ENCODE data around the gene WNT3A. TPM values are rescaled to one million over a fixed set of nuclear protein-coding genes. Genes with fewer than 3 reads are reported as not detected.
"Not testable (repeated sequence)": the region's sequence is repeated elsewhere in the genome, so short reads cannot be mapped to it uniquely, and the experiment has no call there.

Gene WNT3A
- total RNA-seq, 1 donor: not detected

GRCh38 chr1:227973724-227974288 lies 33.0 kb upstream of the WNT3A start:
- H3K4me3 ChIP-seq (ENCODE audit: low read depth, low read length); DNase-seq (ENCODE audit: low read depth): not testable (repeated sequence)

GRCh38 chr1:227975583-227976283 lies 31.1 kb upstream of the WNT3A start:
- H3K4me3 ChIP-seq (ENCODE audit: low read depth, low read length); DNase-seq (ENCODE audit: low read depth): not testable (repeated sequence)

- TF ChIP-seq CTCF (IDR thresholded peaks at IDR 0.05; ENCODE audit: insufficient read depth, low read depth, low read length): no peak
- DNase-seq (ENCODE audit: low read depth): no peak
- H3K4me3 ChIP-seq (ENCODE audit: low read depth, low read length): no peak overlapping the region
Observed at GRCh38 chr1:227987181-227987580, 19.6 kb upstream of the WNT3A start.

- peak; percentile 9 for DNase-seq (ENCODE audit: low read depth)
- H3K4me3 ChIP-seq (ENCODE audit: low read depth, low read length): no peak overlapping the region
Observed at GRCh38 chr1:227994632-227995300, 12.0 kb upstream of the WNT3A start.

GRCh38 chr1:227996187-227996950 lies 10.4 kb upstream of the WNT3A start:
- H3K4me3 ChIP-seq (ENCODE audit: low read depth, low read length): no peak overlapping the region
- DNase-seq (ENCODE audit: low read depth): no peak
- TF ChIP-seq CTCF (IDR thresholded peaks at IDR 0.05; ENCODE audit: insufficient read depth, low read depth, low read length): no peak

More at GRCh38 chr1:227994632-227995300, 12.0 kb upstream of the WNT3A start:
- no peak for TF ChIP-seq CTCF (IDR thresholded peaks at IDR 0.05; ENCODE audit: insufficient read depth, low read depth, low read length)

- no peak for TF ChIP-seq CTCF (IDR thresholded peaks at IDR 0.05; ENCODE audit: insufficient read depth, low read depth, low read length)
- no peak overlapping the region for H3K4me3 ChIP-seq (ENCODE audit: low read depth, low read length)
- DNase-seq (ENCODE audit: low read depth): no peak
Observed at GRCh38 chr1:227998374-227999055, 8.3 kb upstream of the WNT3A start.

GRCh38 chr1:227999056-227999930 lies 7.5 kb upstream of the WNT3A start:
- TF ChIP-seq CTCF (IDR thresholded peaks at IDR 0.05; ENCODE audit: insufficient read depth, low read depth, low read length): peak; percentile 88
- DNase-seq (ENCODE audit: low read depth): peak; percentile 72
- no peak overlapping the region for H3K4me3 ChIP-seq (ENCODE audit: low read depth, low read length)

Data from fibroblast of villous mesenchyme (primary cell).